Neutrophil (primary cell): ENCODE results near the gene CCNDBP1.

Experiments used
- H3K27ac ChIP-seq: fragments of 200-600 bp; sonication (generic); 2 replicates; pipeline ENCODE4 v1.5.1; 2016; ENCODE audit warnings: mild to moderate bottlenecking, moderate library complexity
- H3K27me3 ChIP-seq: fragments of 200-600 bp; sonication (generic); 2 replicates; pipeline ENCODE4 v1.6.0; 2016; ENCODE audit warnings: mild to moderate bottlenecking
- H3K36me3 ChIP-seq: fragments of 200-600 bp; sonication (generic); 2 replicates; pipeline ENCODE4 v1.5.1; 2017
- H3K4me1 ChIP-seq, 2 experiments: fragments of 200-600 bp in 1 of 2; sonication (generic) in 1 of 2; 1 replicate in 1 of 2; 2 replicates in 1 of 2; pipeline versions ENCODE4 v1.5.1 to v1.6.1; 2013 to 2016; ENCODE audit warnings: low read depth in 1 of 2, low read length in 1 of 2, mild to moderate bottlenecking in 1 of 2, moderate library complexity in 1 of 2; ENCODE audit not compliant: control insufficient read depth in 1 of 2, insufficient read depth in 1 of 2
- H3K4me3 ChIP-seq, 2 experiments: fragments of 200-600 bp in 1 of 2; sonication (generic) in 1 of 2; 1 replicate in 1 of 2; 2 replicates in 1 of 2; pipeline ENCODE4 v1.5.1; 2013 to 2016; ENCODE audit warnings: low read depth in 1 of 2, low read length in 1 of 2, mild to moderate bottlenecking in 1 of 2, moderate library complexity in 1 of 2
- H3K9me3 ChIP-seq: fragments of 200-600 bp; sonication (generic); 2 replicates; pipeline ENCODE4 v1.5.1; 2016
- CTCF ChIP-seq: fragments of 200-600 bp; sonication (generic); IDR thresholded peaks from 2 replicates; pipeline ENCODE4 v1.5.1; 2016; ENCODE audit warnings: antibody characterized with exemption

CCNDBP1 gene

GRCh38 chr15:43212299-43212698 lies 27.1 kb downstream of the CCNDBP1 start:
- Histone ChIP-seq H3K27ac (no peak overlapping the region), H3K4me3 (no peak overlapping the region), H3K27me3 (peaks cover 35% of the 10 kb centered on the region), H3K36me3 (no peaks in the 10 kb centered on the region), H3K4me1 (no peaks in the 10 kb centered on the region), H3K9me3 (no peaks in the 10 kb centered on the region)
- no peak for TF ChIP-seq CTCF

- Histone ChIP-seq H3K36me3 (no peaks in the 10 kb centered on the region), H3K9me3 (no peaks in the 10 kb centered on the region), H3K27ac (no peak overlapping the region), H3K27me3 (peaks cover 29% of the 10 kb centered on the region), H3K4me1 (no peaks in the 10 kb centered on the region), H3K4me3 (no peak overlapping the region)
- TF ChIP-seq CTCF, result no peak
These were observed 27.7 kb downstream of the CCNDBP1 start for GRCh38 chr15:43212951-43213350.

GRCh38 chr15:43213466-43213865 lies 28.3 kb downstream of the CCNDBP1 start:
- no peaks in the 10 kb centered on the region for H3K4me1 ChIP-seq
- no peaks in the 10 kb centered on the region for H3K9me3 ChIP-seq
- H3K27me3 ChIP-seq, result peaks cover 24% of the 10 kb centered on the region
- H3K4me3 ChIP-seq, result no peak overlapping the region
- no peak overlapping the region for H3K27ac ChIP-seq
- H3K36me3 ChIP-seq, result no peaks in the 10 kb centered on the region
- no peak for TF ChIP-seq CTCF

GRCh38 chr15:43214169-43214568 lies 29.0 kb downstream of the CCNDBP1 start:
- Histone ChIP-seq H3K27ac (no peak overlapping the region), H3K4me3 (no peak overlapping the region), H3K9me3 (no peaks in the 10 kb centered on the region), H3K4me1 (no peaks in the 10 kb centered on the region), H3K36me3 (no peaks in the 10 kb centered on the region), H3K27me3 (peaks cover 17% of the 10 kb centered on the region)
- TF ChIP-seq CTCF, result no peak

- no peak overlapping the region for H3K27ac ChIP-seq
- TF ChIP-seq CTCF, result no peak
- H3K36me3 ChIP-seq, result no peaks in the 10 kb centered on the region
- H3K4me3 ChIP-seq, result no peak overlapping the region
- H3K27me3 ChIP-seq, result peaks cover 11% of the 10 kb centered on the region
- no peaks in the 10 kb centered on the region for H3K4me1 ChIP-seq
- H3K9me3 ChIP-seq, result no peaks in the 10 kb centered on the region
These were observed 29.5 kb downstream of the CCNDBP1 start for GRCh38 chr15:43214592-43215295.
